CD8-positive, alpha-beta memory T cell (primary cell): ENCODE measurements around the gene ATP6V1G1. TPM values are rescaled to one million over a fixed set of nuclear protein-coding genes. Genes with fewer than 3 reads are reported as not detected.

Experiments used
- CTCF ChIA-PET: fragments of 350-600 bp; sonication (Branson Sonifier 250); formaldehyde crosslinking; loops from one replicate; lab custom pipeline; 2021; ENCODE audit warnings: antibody characterized with exemption; lab: Charles Lee
- POLR2A ChIA-PET: fragments of 350-600 bp; sonication (Branson Sonifier 250); formaldehyde crosslinking; loops from one replicate; lab custom pipeline; 2021; ENCODE audit warnings: antibody characterized with exemption; lab: Charles Lee
- DNase-seq, 5 donors: peaks; one replicate each; pipeline versions ENCODE4 v3.0.0 to v3.0.0-alpha.2; 2020 to 2022; ENCODE audit warnings: mixed read lengths in 1 of 5
- H3K27ac ChIP-seq: one replicate; pipeline ENCODE4 v1.7.0; 2013; ENCODE audit warnings: low read depth, mild to moderate bottlenecking, low read length, moderate library complexity
- H3K27me3 ChIP-seq: 2 replicates; pipeline ENCODE4 v1.7.0; 2013; ENCODE audit warnings: low read length, mild to moderate bottlenecking; ENCODE audit not compliant: insufficient read depth, poor library complexity, severe bottlenecking
- H3K36me3 ChIP-seq: 2 replicates; pipeline ENCODE4 v1.7.0; 2013; ENCODE audit warnings: mild to moderate bottlenecking, low read length, moderate library complexity; ENCODE audit not compliant: insufficient read depth
- H3K4me1 ChIP-seq: 2 replicates; pipeline ENCODE4 v1.7.0; 2013; ENCODE audit warnings: mild to moderate bottlenecking, low read length, moderate library complexity; ENCODE audit not compliant: insufficient read depth
- H3K4me3 ChIP-seq: 2 replicates; pipeline ENCODE4 v1.7.0; 2013; ENCODE audit warnings: mild to moderate bottlenecking, low read length
- H3K9me3 ChIP-seq: 2 replicates; pipeline ENCODE4 v1.7.0; 2013; ENCODE audit warnings: mild to moderate bottlenecking, low read length
- H3K27ac Mint-ChIP-seq, 8 donors: one replicate each; pipeline ENCODE4 v1.8.0; 2020 to 2021; ENCODE audit warnings: mixed read lengths in 8 of 8, mild to moderate bottlenecking in 6 of 8, inconsistent platforms in 3 of 8, moderate library complexity in 3 of 8
- H3K27me3 Mint-ChIP-seq, 2 donors: one replicate each; pipeline ENCODE4 v1.8.0; 2020 to 2021; ENCODE audit warnings: mixed read lengths in 2 of 2, mild to moderate bottlenecking in 1 of 2, moderate library complexity in 1 of 2
- H3K36me3 Mint-ChIP-seq, 3 donors: one replicate each; pipeline ENCODE4 v1.8.0; 2020 to 2021; ENCODE audit warnings: mixed read lengths in 3 of 3, inconsistent platforms in 1 of 3, mild to moderate bottlenecking in 1 of 3
- H3K4me1 Mint-ChIP-seq, 3 donors: one replicate each; pipeline ENCODE4 v1.8.0; 2020 to 2021; ENCODE audit warnings: mixed read lengths in 3 of 3, inconsistent platforms in 1 of 3, mild to moderate bottlenecking in 1 of 3
- H3K4me3 Mint-ChIP-seq, 7 donors: one replicate each; pipeline ENCODE4 v1.8.0; 2020 to 2021; ENCODE audit warnings: mixed read lengths in 7 of 7, mild to moderate bottlenecking in 6 of 7, moderate library complexity in 4 of 7, inconsistent platforms in 2 of 7
- H3K9me3 Mint-ChIP-seq, 5 donors: one replicate each; pipeline ENCODE4 v1.8.0; 2020 to 2022; ENCODE audit warnings: mixed read lengths in 5 of 5, mild to moderate bottlenecking in 3 of 5, moderate library complexity in 2 of 5, inconsistent platforms in 1 of 5
- polyA plus RNA-seq: library from polyadenylated mRNA; unstranded; fragments of 300-500 nt; fragmentation: Illumina TruSeq; gene quantifications from one replicate; pipeline ENCODE4 v1.2.3, GENCODE V29; 2021
- total RNA-seq, 2 experiments: library from RNA; stranded (reverse); gene quantifications; one replicate each; pipeline ENCODE4 v1.2.3, GENCODE V29; 2021

The ATP6V1G1 gene
- total and polyA plus RNA-seq, 3 experiments from 2014 or later = 48.2 to 278 (median 49.0) TPM

DNA sequence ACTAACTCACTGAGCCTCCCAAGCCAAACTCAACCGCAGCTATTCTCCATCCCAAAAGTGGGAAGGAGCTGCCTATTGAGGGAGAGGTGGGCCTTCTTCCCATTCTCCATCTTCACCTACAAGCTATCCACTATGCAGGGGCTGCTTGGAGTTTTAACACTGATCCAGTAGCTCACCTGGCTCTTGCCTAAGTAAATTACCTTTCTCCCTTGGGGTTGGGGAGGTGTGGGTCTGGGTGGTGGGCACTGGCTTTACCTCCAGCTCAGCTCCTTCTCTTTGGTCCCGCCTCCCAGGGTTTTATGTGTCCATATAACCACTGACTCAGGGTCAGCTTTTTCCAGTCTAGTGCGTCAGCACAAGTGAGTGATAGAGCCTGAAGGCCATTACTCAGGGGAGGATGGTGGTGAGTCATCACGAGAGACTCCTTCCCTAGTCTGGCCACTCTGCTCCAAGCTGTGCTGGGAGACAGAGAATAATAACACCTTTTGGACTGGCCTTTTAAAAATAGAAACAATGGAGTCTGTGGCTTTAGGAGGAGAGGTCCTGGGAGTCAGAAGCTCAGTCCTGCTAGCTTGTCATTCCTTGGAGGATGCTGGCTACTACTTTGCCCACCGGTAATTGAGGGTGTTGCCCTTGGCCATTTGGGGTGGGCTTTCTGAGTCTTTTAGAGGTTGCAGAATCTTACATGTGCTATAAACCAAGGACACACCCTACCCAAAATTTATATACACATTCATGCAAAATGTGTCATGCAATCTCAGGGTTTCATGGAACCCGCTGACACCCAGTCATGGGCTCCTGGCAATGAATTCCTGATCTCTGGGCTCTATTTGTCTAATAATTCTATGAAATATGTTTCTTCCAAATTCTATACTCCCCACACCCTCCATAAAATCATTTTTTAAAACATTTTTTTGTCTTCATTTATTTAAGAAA, 35.6 kb upstream of the ATP6V1G1 start:
- Histone ChIP-seq H3K27me3 (no peaks in the 10 kb centered on the region), H3K4me1 (no peaks in the 10 kb centered on the region), H3K4me3 (no peak overlapping the region), H3K27ac (no peak overlapping the region), H3K36me3 (no peaks in the 10 kb centered on the region), H3K9me3 (no peaks in the 10 kb centered on the region)
- peaks cover 0 to 5% (median 0%) of the 10 kb centered on the region in 5 donors for H3K9me3 Mint-ChIP-seq
- peaks cover 12 to 40% of the 10 kb centered on the region in 2 donors for H3K27me3 Mint-ChIP-seq
- CTCF ChIA-PET = no interaction called here
- H3K27ac Mint-ChIP-seq = no peak overlapping the region
- no peak for DNase-seq
- POLR2A ChIA-PET = no interaction called here
- H3K4me1 Mint-ChIP-seq = no peaks in the 10 kb centered on the region
- H3K4me3 Mint-ChIP-seq = no peak overlapping the region
- H3K36me3 Mint-ChIP-seq = peaks cover 0 to 9% (median 0%) of the 10 kb centered on the region in 3 donors

DNA sequence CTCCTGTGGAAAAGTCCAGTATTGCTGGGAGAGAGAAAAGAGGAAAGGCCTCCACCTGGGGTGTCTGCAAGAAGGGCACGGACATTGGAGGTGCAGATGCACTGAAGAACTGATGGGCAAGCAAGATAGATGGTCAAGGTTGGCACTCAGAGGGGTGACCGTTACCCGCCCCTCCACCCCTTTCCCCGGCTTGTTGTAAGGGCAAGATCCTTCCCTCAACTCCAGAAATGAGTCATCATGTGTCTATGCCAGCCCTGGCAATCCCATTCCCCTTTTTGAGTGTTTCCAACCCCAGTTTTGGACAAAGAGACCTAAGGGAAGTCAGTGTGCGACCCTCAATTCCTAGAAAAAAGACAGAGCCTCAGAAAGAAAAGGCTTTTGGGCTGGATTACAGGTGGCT, 34.9 kb upstream of the ATP6V1G1 start:
- Histone ChIP-seq H3K9me3 (no peaks in the 10 kb centered on the region), H3K4me1 (no peaks in the 10 kb centered on the region), H3K4me3 (no peak overlapping the region), H3K27ac (no peak overlapping the region), H3K27me3 (no peaks in the 10 kb centered on the region), H3K36me3 (no peaks in the 10 kb centered on the region)
- Mint-ChIP-seq H3K9me3 (peaks cover 0 to 5% (median 0%) of the 10 kb centered on the region in 5 donors), H3K27me3 (peaks cover 12 to 33% of the 10 kb centered on the region in 2 donors), H3K27ac (no peak overlapping the region), H3K4me3 (no peak overlapping the region), H3K4me1 (no peaks in the 10 kb centered on the region), H3K36me3 (peaks cover 0 to 4% (median 0%) of the 10 kb centered on the region in 3 donors)
- no peak for DNase-seq
- ChIA-PET POLR2A (no interaction called here), CTCF (no interaction called here)

DNA sequence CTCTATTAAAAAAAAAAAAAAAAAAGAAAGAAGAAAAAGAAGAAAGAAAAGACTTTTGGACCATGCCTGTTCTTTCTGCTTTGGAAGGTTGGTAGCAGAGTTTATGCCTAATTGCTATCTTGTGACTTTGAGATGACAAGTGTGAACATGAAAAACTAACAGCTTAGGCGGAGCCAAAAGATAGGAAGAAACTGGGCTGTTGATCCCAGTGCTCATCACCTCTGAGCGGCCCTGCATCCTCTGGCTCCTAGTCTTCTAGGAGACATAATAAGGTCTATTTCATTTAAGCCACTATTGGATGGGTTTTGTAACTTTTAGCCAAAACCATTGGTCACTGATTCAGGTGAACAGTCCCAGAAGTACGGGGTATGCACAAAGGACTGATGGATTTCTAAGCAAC, 34.4 kb upstream of the ATP6V1G1 start:
- peaks cover 0 to 5% (median 0%) of the 10 kb centered on the region in 5 donors for H3K9me3 Mint-ChIP-seq
- no peak for DNase-seq
- Histone ChIP-seq H3K27me3 (no peaks in the 10 kb centered on the region), H3K4me1 (no peaks in the 10 kb centered on the region), H3K9me3 (no peaks in the 10 kb centered on the region), H3K36me3 (no peaks in the 10 kb centered on the region), H3K4me3 (no peak overlapping the region), H3K27ac (no peak overlapping the region)
- no peak overlapping the region for H3K4me3 Mint-ChIP-seq
- peaks cover 0 to 4% (median 0%) of the 10 kb centered on the region in 3 donors for H3K36me3 Mint-ChIP-seq
- no peak overlapping the region for H3K27ac Mint-ChIP-seq
- H3K4me1 Mint-ChIP-seq = no peaks in the 10 kb centered on the region
- ChIA-PET POLR2A (no interaction called here), CTCF (no interaction called here)
- H3K27me3 Mint-ChIP-seq = peaks cover 12 to 32% of the 10 kb centered on the region in 2 donors

DNA sequence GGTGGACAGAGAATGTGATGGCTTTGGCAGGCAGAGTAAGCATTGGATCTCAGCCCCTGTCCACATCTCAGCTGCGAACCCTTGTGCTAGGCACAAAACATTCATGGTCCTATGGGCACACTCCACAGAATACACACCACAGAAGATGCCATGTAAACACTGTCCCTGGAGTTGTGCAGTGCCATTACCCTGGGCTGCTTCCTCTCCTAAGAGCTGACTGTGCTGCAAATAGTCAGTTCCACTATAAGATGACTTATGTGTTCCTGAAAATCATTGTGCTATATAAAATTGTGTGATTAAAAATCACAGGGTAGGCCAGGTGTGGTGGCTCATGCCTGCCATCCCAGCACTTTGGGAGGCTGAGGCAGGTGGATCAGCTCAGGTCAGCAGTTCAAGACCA, 31.9 kb upstream of the ATP6V1G1 start:
- peaks cover 5 to 18% of the 10 kb centered on the region in 2 donors for H3K27me3 Mint-ChIP-seq
- H3K4me1 ChIP-seq = no peaks in the 10 kb centered on the region
- H3K4me3 Mint-ChIP-seq = no peak overlapping the region
- ChIA-PET POLR2A (no interaction called here), CTCF (interaction anchor here (1.1 kb wide), 1 partner anchor 98 kb away, joined by 3 read pairs; no protein-coding TSS in a partner anchor)
- no peaks in the 10 kb centered on the region for H3K27me3 ChIP-seq
- H3K27ac ChIP-seq = no peak overlapping the region
- no peak overlapping the region for H3K4me3 ChIP-seq
- H3K4me1 Mint-ChIP-seq = no peaks in the 10 kb centered on the region
- H3K36me3 ChIP-seq = no peaks in the 10 kb centered on the region
- H3K36me3 Mint-ChIP-seq = no peaks in the 10 kb centered on the region
- H3K9me3 ChIP-seq = no peaks in the 10 kb centered on the region
- H3K27ac Mint-ChIP-seq = no peak overlapping the region
- H3K9me3 Mint-ChIP-seq = peaks cover 0 to 5% (median 0%) of the 10 kb centered on the region in 5 donors
- DNase-seq = no peak

DNA sequence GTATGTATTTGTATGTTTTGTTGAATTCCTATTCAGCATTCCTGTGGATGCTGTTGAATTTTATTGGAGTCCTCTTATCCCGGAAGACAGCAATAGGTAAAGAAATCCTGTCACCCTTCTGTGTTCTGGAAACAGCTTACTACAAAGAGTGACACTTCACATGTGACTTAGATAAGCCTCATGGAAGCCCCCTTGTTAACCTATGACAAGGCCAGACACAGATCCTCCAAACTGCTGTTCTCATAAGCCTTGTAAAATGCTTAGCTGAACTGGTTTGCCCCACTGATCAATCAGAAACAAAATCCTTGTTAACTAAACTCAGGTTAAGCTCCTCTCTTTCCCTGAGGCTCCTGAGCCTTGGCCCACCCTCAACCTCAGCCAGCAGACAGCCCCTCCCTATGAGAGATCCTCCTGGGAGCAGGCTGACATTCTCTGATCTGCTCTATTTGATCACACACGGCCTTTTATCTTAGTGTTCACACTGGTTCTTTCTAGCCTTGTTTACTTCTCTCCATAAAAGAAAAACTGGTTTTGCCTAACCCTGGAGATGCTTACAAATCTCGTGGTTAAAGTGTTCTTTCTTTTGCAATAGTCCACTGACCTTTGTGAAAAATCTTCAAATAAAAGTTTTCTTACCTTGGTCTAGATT, 29.4 kb upstream of the ATP6V1G1 start:
- Mint-ChIP-seq H3K27me3 (peaks cover 6 to 35% of the 10 kb centered on the region in 2 donors), H3K27ac (no peak overlapping the region), H3K36me3 (no peaks in the 10 kb centered on the region), H3K4me3 (no peak overlapping the region), H3K9me3 (peaks cover 0 to 5% (median 0%) of the 10 kb centered on the region in 5 donors), H3K4me1 (no peaks in the 10 kb centered on the region)
- POLR2A ChIA-PET = no interaction called here
- no peaks in the 10 kb centered on the region for H3K9me3 ChIP-seq
- no peaks in the 10 kb centered on the region for H3K36me3 ChIP-seq
- CTCF ChIA-PET = interaction anchor here (1.5 kb wide), 1 partner anchor 153 kb away, joined by 3 read pairs; no protein-coding TSS in a partner anchor
- H3K4me3 ChIP-seq = no peak overlapping the region
- DNase-seq = no peak
- no peak overlapping the region for H3K27ac ChIP-seq
- no peaks in the 10 kb centered on the region for H3K4me1 ChIP-seq
- H3K27me3 ChIP-seq = no peaks in the 10 kb centered on the region

DNA sequence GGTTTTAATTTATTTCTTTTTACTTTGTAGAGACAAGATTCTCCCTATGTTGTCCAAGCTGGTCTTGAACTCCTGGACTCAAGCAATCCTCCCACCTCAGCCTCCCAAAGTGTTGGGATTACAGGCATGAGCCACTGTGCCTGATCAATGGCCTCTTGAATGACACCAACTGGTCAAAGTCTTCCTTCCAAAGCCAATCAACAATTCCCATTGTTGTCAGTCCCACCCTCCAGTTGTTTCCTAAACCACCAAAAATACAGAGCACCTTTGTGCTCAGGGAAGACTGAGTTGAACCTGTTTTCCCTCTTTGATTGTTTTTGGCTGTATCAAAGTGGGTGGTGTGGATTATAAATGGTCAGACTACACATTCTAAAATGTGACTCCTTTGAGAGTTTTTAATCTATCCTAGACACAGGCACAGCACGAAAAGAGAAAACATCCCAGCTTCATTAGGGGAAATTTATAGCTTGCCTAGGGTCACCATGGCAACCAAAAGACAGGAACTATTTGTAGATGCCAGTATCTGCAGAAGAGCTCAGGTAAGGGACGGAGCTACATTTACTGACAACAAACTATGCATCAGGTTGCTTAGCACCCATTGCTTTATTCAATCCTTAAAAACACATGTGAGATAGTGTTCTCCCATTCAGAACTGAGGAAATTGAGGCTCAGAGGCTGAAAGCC, 27.6 kb upstream of the ATP6V1G1 start:
- no peaks in the 10 kb centered on the region for H3K4me1 ChIP-seq
- no peak overlapping the region for H3K27ac Mint-ChIP-seq
- no peaks in the 10 kb centered on the region for H3K27me3 ChIP-seq
- ChIA-PET CTCF (interaction anchor here (1.6 kb wide), 1 partner anchor 10 kb away, joined by 4 read pairs; no protein-coding TSS in a partner anchor), POLR2A (no interaction called here)
- DNase-seq = no peak
- no peak overlapping the region for H3K4me3 ChIP-seq
- H3K36me3 ChIP-seq = no peaks in the 10 kb centered on the region
- no peak overlapping the region for H3K4me3 Mint-ChIP-seq
- no peaks in the 10 kb centered on the region for H3K36me3 Mint-ChIP-seq
- H3K27me3 Mint-ChIP-seq = peaks cover 7 to 41% of the 10 kb centered on the region in 2 donors
- no peaks in the 10 kb centered on the region for H3K9me3 ChIP-seq
- peaks cover 0 to 5% (median 0%) of the 10 kb centered on the region in 5 donors for H3K9me3 Mint-ChIP-seq
- H3K4me1 Mint-ChIP-seq = no peaks in the 10 kb centered on the region
- H3K27ac ChIP-seq = no peak overlapping the region

DNA sequence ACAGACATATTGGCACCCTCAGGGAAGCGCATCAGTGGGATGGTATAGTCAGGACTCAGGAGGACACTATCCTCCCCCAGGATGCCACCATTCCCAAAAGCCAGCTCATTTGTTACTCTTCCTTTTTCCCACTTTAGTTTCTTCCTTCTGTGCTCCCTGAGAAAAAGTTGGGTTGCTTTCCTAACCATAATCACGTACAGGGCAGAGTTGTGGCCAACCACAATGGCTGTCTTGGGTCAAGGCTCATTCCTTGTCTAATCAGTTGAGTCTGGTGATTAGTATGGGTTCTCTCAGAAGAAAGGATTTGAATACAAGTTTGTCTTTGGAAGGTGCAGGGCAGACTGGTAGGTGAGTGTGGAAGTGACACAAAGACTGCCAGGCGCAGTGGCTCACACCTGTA, 26.6 kb upstream of the ATP6V1G1 start:
- H3K9me3 Mint-ChIP-seq = peaks cover 0 to 5% (median 0%) of the 10 kb centered on the region in 5 donors
- no peaks in the 10 kb centered on the region for H3K9me3 ChIP-seq

More for the DNA sequence above, 26.6 kb upstream of the ATP6V1G1 start:
- peaks cover 2 to 41% of the 10 kb centered on the region in 2 donors for H3K27me3 Mint-ChIP-seq
- CTCF ChIA-PET = no interaction called here
- H3K27me3 ChIP-seq = no peaks in the 10 kb centered on the region
- H3K27ac ChIP-seq = no peak overlapping the region
- DNase-seq = no peak
- POLR2A ChIA-PET = no interaction called here
- H3K4me3 ChIP-seq = no peak overlapping the region
- H3K4me1 ChIP-seq = no peaks in the 10 kb centered on the region
- H3K4me1 Mint-ChIP-seq = no peaks in the 10 kb centered on the region
- no peak overlapping the region for H3K4me3 Mint-ChIP-seq
- no peak overlapping the region for H3K27ac Mint-ChIP-seq
- H3K36me3 Mint-ChIP-seq = no peaks in the 10 kb centered on the region
- H3K36me3 ChIP-seq = no peaks in the 10 kb centered on the region
